Right atrium auricular region (tissue), 2 donors: ENCODE data around the gene EHMT2. TPM values are rescaled to one million over a fixed set of nuclear protein-coding genes. Genes with fewer than 3 reads are reported as not detected.
"Not testable (repeated sequence)": the region's sequence is repeated elsewhere in the genome, so short reads cannot be mapped to it uniquely, and the experiment has no call there.

ENCODE experiments used
- DNase-seq: peaks from one replicate; pipeline ENCODE4 v3.0.0-alpha.2; 2019; ENCODE audit warnings: low spot score
- H3K27ac ChIP-seq, 2 donors: fragments of 200-600 bp; sonication (generic); 1 replicate in 1 of 2; 2 replicates in 1 of 2; pipeline ENCODE4 v1.5.1; 2016 to 2019
- H3K27me3 ChIP-seq, 2 donors: fragments of 200-600 bp; sonication (generic); one replicate each; pipeline versions ENCODE4 v1.5.1 to v1.6.0; 2017 to 2019
- H3K36me3 ChIP-seq: fragments of 200-600 bp; sonication (generic); one replicate; pipeline ENCODE4 v1.5.1; 2016
- H3K4me1 ChIP-seq, 2 donors: fragments of 200-600 bp; sonication (generic); one replicate each; pipeline versions ENCODE4 v1.5.1 to v1.6.0; 2017 to 2019
- H3K4me3 ChIP-seq, 2 donors: fragments of 200-600 bp; sonication (generic); 1 replicate in 1 of 2; 2 replicates in 1 of 2; pipeline ENCODE4 v1.5.1; 2017 to 2019; ENCODE audit warnings: mild to moderate bottlenecking in 1 of 2, moderate library complexity in 1 of 2
- H3K9me3 ChIP-seq, 2 donors: fragments of 200-600 bp; sonication (generic); one replicate each; pipeline ENCODE4 v1.5.1; 2019
- total RNA-seq, 2 donors: library from RNA; depleted of rRNA; stranded (reverse); fragments of >200 nt; gene quantifications; one replicate each; pipeline ENCODE4 v1.1.0, GENCODE V29; 2016
- TF ChIP-seq, protein P1 (sequence below), 2 donors: fragments of 200-600 bp; sonication (generic); IDR thresholded peaks; one replicate each; pipeline ENCODE4 v1.5.1; 2019; ENCODE audit warnings: antibody characterized with exemption in 2 of 2

Gene EHMT2
- total RNA-seq, 2 donors from 2014 or later: 10.5 to 19.1 TPM

DNA sequence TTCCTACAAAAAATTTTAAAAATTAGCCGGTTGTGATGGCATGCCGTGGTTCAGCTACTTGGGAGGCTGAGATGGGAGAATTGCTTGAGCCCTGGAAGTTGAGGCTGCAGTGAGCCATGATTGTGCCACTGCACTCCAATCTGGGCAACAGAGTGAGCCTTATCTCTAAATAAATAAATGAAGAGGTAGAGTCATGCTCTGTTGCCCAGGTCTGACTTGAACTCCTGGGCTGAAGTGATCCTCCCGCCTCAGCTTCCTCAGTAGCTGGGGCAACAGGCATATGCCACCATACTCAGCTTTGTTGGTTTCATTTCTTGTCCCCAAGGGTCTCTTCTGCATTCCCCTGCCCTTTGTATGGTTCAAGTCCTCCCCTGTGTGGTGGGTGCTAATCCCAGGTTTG, 53.0 kb downstream of the EHMT2 start:
- peaks cover 20% of the 10 kb centered on the region for H3K36me3 ChIP-seq
- H3K27me3 ChIP-seq: no peaks in the 10 kb centered on the region
- no peaks in the 10 kb centered on the region for H3K9me3 ChIP-seq
- no peaks in the 10 kb centered on the region for H3K4me1 ChIP-seq
- TF ChIP-seq, protein P1, sequence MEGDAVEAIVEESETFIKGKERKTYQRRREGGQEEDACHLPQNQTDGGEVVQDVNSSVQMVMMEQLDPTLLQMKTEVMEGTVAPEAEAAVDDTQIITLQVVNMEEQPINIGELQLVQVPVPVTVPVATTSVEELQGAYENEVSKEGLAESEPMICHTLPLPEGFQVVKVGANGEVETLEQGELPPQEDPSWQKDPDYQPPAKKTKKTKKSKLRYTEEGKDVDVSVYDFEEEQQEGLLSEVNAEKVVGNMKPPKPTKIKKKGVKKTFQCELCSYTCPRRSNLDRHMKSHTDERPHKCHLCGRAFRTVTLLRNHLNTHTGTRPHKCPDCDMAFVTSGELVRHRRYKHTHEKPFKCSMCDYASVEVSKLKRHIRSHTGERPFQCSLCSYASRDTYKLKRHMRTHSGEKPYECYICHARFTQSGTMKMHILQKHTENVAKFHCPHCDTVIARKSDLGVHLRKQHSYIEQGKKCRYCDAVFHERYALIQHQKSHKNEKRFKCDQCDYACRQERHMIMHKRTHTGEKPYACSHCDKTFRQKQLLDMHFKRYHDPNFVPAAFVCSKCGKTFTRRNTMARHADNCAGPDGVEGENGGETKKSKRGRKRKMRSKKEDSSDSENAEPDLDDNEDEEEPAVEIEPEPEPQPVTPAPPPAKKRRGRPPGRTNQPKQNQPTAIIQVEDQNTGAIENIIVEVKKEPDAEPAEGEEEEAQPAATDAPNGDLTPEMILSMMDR (IDR thresholded peaks at IDR 0.05): no peak
- no peak for DNase-seq
- no peak overlapping the region for H3K4me3 ChIP-seq
- no peak overlapping the region for H3K27ac ChIP-seq

DNA sequence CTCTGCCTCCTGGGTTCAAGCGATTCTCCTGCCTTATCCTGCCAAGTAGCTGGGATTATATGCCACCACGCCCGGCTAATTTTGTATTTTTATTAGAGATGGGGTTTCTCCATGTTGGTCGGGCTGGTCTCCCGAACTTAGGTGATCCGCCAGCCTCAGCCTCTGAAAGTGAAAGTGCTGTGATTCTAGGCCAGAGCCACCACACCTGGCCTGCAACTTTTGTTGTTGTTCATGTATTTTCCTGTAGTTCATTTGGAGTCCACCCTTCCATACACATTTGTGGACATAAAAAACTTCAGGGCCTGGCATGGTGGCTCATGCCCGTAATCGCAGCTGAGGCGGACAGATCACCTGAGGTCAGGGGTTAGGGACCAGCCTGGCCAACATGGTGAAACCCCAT, 55.4 kb downstream of the EHMT2 start:
- Histone ChIP-seq H3K4me1 (peaks cover 0 to 19% of the 10 kb centered on the region in 2 donors), H3K27ac (no peak overlapping the region), H3K4me3 (no peak overlapping the region), H3K27me3 (no peaks in the 10 kb centered on the region), H3K9me3 (no peaks in the 10 kb centered on the region), H3K36me3 (peaks cover 45% of the 10 kb centered on the region)
- no peak for DNase-seq
- TF ChIP-seq, protein P1 (IDR thresholded peaks at IDR 0.05): no peak

DNA sequence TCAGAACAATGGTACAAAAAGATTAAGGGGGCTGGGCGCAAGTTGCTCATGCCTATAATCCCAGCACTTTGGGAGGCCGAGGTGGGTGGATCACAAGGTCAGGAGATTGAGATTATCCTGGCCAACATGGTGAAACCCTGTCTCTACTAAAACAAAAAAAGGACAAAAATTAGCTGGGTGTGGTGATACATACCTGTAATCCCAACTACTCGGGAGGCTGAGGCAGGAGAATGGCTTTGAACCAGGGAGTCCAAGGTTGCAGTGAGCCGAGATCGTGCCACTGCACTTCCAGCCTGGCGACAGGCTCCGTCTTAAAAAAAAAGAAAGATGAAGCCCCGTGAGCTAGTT, 57.7 kb downstream of the EHMT2 start:
- DNase-seq, H3K9me3 ChIP-seq, H3K4me3 ChIP-seq, H3K27ac ChIP-seq, H3K27me3 ChIP-seq: not testable (repeated sequence)
- H3K36me3 ChIP-seq: peaks cover 51% of the 10 kb centered on the region
- peaks cover 0 to 40% of the 10 kb centered on the region in 2 donors for H3K4me1 ChIP-seq

DNA sequence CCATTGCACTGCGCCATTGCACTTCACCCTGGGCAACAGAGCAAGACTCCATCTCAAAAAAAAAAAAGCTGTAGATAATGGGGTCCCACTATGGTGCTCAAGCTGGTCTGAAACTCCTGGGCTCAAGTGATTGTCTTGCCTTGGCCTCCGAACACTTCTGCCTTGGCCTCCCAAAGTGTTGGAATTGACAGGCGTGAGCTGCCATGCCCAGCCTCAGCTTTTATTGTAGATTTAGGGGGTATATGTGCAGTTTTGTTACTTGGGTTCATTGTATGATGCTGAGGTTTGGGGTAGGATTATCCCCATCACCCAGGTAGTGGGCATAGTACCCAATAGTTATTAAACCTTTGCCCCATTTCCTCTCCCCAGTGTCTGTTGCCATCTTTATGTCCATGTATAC, 58.5 kb downstream of the EHMT2 start:
- no peaks in the 10 kb centered on the region for H3K27me3 ChIP-seq
- H3K36me3 ChIP-seq: peaks cover 51% of the 10 kb centered on the region
- H3K4me1 ChIP-seq: peaks cover 0 to 43% of the 10 kb centered on the region in 2 donors
- no peak for DNase-seq
- H3K27ac ChIP-seq: no peak overlapping the region
- no peaks in the 10 kb centered on the region for H3K9me3 ChIP-seq
- no peak overlapping the region for H3K4me3 ChIP-seq
- TF ChIP-seq, protein P1 (IDR thresholded peaks at IDR 0.05): no peak

DNA sequence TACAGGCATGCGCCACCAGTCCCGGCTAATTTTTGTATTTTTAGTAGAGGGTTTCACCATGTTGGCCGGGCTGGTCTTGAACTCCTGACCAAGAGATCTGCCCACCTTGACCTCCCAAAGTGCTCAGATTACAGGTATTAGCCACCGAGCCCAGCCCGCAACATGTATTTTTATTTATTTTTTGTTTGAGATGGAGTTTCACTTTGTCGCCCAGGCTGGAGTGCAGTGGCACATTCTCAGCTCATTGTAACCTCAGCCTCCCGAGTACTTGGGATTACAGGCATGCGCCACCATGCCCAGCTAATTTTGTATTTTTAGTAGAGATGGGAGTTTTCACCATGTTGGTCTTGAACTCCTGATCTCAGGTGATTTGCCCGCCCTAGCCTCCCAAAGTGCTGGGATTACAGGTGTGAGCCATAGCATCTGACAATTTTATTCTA, 59.4 kb downstream of the EHMT2 start:
- Histone ChIP-seq H3K36me3 (peaks cover 51% of the 10 kb centered on the region), H3K4me1 (peaks cover 0 to 47% of the 10 kb centered on the region in 2 donors)
- DNase-seq, H3K9me3 ChIP-seq, H3K27me3 ChIP-seq, H3K4me3 ChIP-seq, H3K27ac ChIP-seq: not testable (repeated sequence)

DNA sequence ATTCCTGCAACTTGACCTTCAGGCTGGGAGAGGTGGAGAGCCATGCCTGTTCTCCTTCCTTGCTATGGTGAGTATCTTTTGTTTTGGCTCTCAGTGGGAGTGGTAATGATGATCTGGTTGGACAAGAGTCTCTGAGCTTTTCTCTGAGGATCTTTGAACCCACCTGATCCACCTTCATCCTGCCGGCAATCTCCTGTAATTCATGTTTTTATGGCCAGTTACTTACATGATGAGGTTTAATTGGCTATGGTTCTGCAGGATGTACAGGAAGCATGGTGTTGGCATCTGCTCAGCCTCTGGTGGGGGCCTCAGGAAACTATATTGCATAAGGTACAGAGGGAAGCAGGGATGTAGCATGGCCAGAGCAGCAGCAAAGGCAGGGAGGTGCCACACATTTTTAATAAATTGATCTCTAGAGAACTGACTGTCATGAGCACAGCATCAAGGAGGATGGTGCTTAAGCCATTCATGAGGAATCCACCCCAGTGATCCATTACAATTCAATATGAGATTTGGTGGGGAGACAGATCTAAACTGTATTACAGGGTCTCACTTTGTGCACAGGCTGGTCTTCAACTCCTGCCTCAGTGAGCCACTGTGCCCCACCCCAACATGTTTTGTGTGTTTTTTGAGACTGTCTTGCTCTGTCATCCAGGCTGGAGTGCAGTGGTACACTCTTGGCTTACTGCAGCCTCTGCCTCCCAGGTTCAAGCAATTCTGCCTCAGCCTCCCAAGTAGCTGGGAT, 60.0 kb downstream of the EHMT2 start:
- DNase-seq: no peak

More for the DNA sequence above, 60.0 kb downstream of the EHMT2 start:
- TF ChIP-seq, protein P1 (IDR thresholded peaks at IDR 0.05): no peak
- Histone ChIP-seq H3K9me3 (no peaks in the 10 kb centered on the region), H3K27ac (peak overlapping the region; percentile 98), H3K27me3 (no peaks in the 10 kb centered on the region), H3K4me1 (peaks cover 0 to 47% of the 10 kb centered on the region in 2 donors), H3K36me3 (peaks cover 51% of the 10 kb centered on the region), H3K4me3 (peak overlapping the region in 1 of 2 donors; percentile 7)
